Caki2 (cell line): ENCODE results near the gene NFE2L3. TPM values are rescaled to one million over a fixed set of nuclear protein-coding genes. Genes with fewer than 3 reads are reported as not detected.
"Not testable (repeated sequence)": the region's sequence is repeated elsewhere in the genome, so short reads cannot be mapped to it uniquely, and the experiment has no call there.

Experiments used
- DNase-seq: peaks from one replicate; pipeline ENCODE4 v3.0.0-alpha.2; 2015; ENCODE audit warnings: low read depth
- in situ Hi-C: cut with HindIII; loops from 2 replicates; pipeline ENCODE4 v1.10.0; 2016; ENCODE audit warnings: low sequenced_read_pairs, low pct_unique_long_range_greater_than_20kb, mixed read lengths
- total RNA-seq: library from RNA; depleted of rRNA; stranded (reverse); fragments of >200 nt; shearing (Covaris generic); gene quantifications from 2 replicates; pipeline ENCODE4 v1.2.3, GENCODE V29; 2014; ENCODE audit warnings: low replicate concordance

The NFE2L3 gene
- total RNA-seq, 1 experiment from 2014 or later, result 88.0 TPM

- in situ Hi-C loops, result no loop called here
- no peak for DNase-seq
Observed at GRCh38 chr7:26162431-26162830, 10.4 kb downstream of the NFE2L3 start.

- DNase-seq, in situ Hi-C loops: not testable (repeated sequence)
Observed at GRCh38 chr7:26163804-26164203, 11.8 kb downstream of the NFE2L3 start.

GRCh38 chr7:26165950-26166683 lies 14.1 kb downstream of the NFE2L3 start:
- in situ Hi-C loops, result no loop called here
- DNase-seq, result no peak

- in situ Hi-C loops, result no loop called here
Observed at GRCh38 chr7:26166684-26167266, 14.8 kb downstream of the NFE2L3 start.

GRCh38 chr7:26167303-26167934 lies 15.4 kb downstream of the NFE2L3 start:
- DNase-seq, result no peak
- in situ Hi-C loops, result no loop called here

More at GRCh38 chr7:26166684-26167266, 14.8 kb downstream of the NFE2L3 start:
- DNase-seq, result no peak

- DNase-seq, result no peak
- in situ Hi-C loops, result no loop called here
Observed at GRCh38 chr7:26168458-26169023, 16.5 kb downstream of the NFE2L3 start.

GRCh38 chr7:26169271-26169670 lies 17.3 kb downstream of the NFE2L3 start:
- no peak for DNase-seq
- in situ Hi-C loops, result no loop called here

- in situ Hi-C loops, result no loop called here
- no peak for DNase-seq
Observed at GRCh38 chr7:26170663-26171062, 18.7 kb downstream of the NFE2L3 start.

GRCh38 chr7:26171601-26172000 lies 19.6 kb downstream of the NFE2L3 start:
- in situ Hi-C loops, result no loop called here
- DNase-seq, result no peak

GRCh38 chr7:26172048-26172447 lies 20.1 kb downstream of the NFE2L3 start:
- in situ Hi-C loops, result no loop called here
- DNase-seq, result no peak

GRCh38 chr7:26175903-26176302 lies 23.9 kb downstream of the NFE2L3 start:
- DNase-seq, in situ Hi-C loops: not testable (repeated sequence)

- DNase-seq, in situ Hi-C loops: not testable (repeated sequence)
Observed at GRCh38 chr7:26176696-26177095, 24.7 kb downstream of the NFE2L3 start.

- in situ Hi-C loops, result not testable (repeated sequence)
Observed at GRCh38 chr7:26177269-26177668, 25.3 kb downstream of the NFE2L3 start.

GRCh38 chr7:26178272-26178960 lies 26.4 kb downstream of the NFE2L3 start:
- in situ Hi-C loops, result no loop called here
- no peak for DNase-seq

More at GRCh38 chr7:26177269-26177668, 25.3 kb downstream of the NFE2L3 start:
- not testable (repeated sequence) for DNase-seq

- no peak for DNase-seq
- in situ Hi-C loops, result no loop called here
Observed at GRCh38 chr7:26179422-26179821, 27.4 kb downstream of the NFE2L3 start.

- in situ Hi-C loops, result no loop called here
- DNase-seq, result no peak
Observed at GRCh38 chr7:26179826-26180497, 28.0 kb downstream of the NFE2L3 start.

GRCh38 chr7:26180792-26181198 lies 28.8 kb downstream of the NFE2L3 start:
- in situ Hi-C loops, result no loop called here
- no peak for DNase-seq
